Uterus (tissue), 2 donors: ENCODE measurements around the gene SNX10.

Source experiments
- CTCF ChIP-seq, 4 experiments: fragments of 200-600 bp in 2 of 4; fragments of 450-650 bp in 2 of 4; sonication (generic) in 2 of 4; IDR thresholded peaks; one replicate each; pipeline ENCODE4 v1.5.1; 2016 to 2019; ENCODE audit warnings: antibody characterized with exemption in 4 of 4, mild to moderate bottlenecking in 2 of 4, moderate library complexity in 1 of 4
- POLR2A ChIP-seq, 2 donors: fragments of 450-650 bp; IDR thresholded peaks; one replicate each; pipeline ENCODE4 v1.6.1; 2016; ENCODE audit warnings: antibody characterized with exemption in 2 of 2, mild to moderate bottlenecking in 1 of 2, moderate library complexity in 1 of 2

GRCh38 chr7:26286157-26286556 is 5.5 kb upstream of the SNX10 start:
- TF ChIP-seq CTCF (IDR thresholded peaks at IDR 0.05), result no peak
- TF ChIP-seq POLR2A (IDR thresholded peaks at IDR 0.05), result no peak
